Measurements from ENCODE around the gene CYTH4. TPM values are rescaled to one million over a fixed set of nuclear protein-coding genes. Genes with fewer than 3 reads are reported as not detected.

The CYTH4 gene
- total and polyA plus RNA-seq, 4 donors, result 1.9 to 9.9 (median 5.9) TPM

GRCh38 chr22:37292641-37293040, 10.3 kb downstream of the CYTH4 start:
- DNase-seq (ENCODE audit: low spot score), result no peak
- H3K4me3 ChIP-seq (ENCODE audit: low read depth in 1 of 3, low read length in 3 of 3), result no peak overlapping the region
- H3K27ac ChIP-seq (ENCODE audit: low read depth in 1 of 2, low read length in 2 of 2), result no peak overlapping the region
- H3K36me3 ChIP-seq (ENCODE audit: control insufficient read depth in 4 of 4, insufficient read depth in 3 of 4, low read depth in 1 of 4, low read length in 3 of 4), result peaks cover 0 to 4% (median 0%) of the 10 kb centered on the region in 4 donors
- no peaks in the 10 kb centered on the region for H3K4me1 ChIP-seq (ENCODE audit: control insufficient read depth in 4 of 4, insufficient read depth in 4 of 4, low read length in 3 of 4)
- H3K27me3 ChIP-seq (ENCODE audit: control insufficient read depth in 4 of 4, insufficient read depth in 4 of 4, low read length in 3 of 4), result peaks cover 0 to 4% (median 0%) of the 10 kb centered on the region in 4 donors
- H3K9me3 ChIP-seq (ENCODE audit: control insufficient read depth in 4 of 4, low read length in 3 of 4), result no peaks in the 10 kb centered on the region
- TF ChIP-seq FOXA1 (IDR thresholded peaks at IDR 0.05), result no peak
- TF ChIP-seq FOXA2 (IDR thresholded peaks at IDR 0.05), result no peak
- TF ChIP-seq ZBTB33 (IDR thresholded peaks at IDR 0.05), result no peak
- no peak overlapping the region for H3K9ac ChIP-seq (ENCODE audit: low read depth in 1 of 2, low read length in 2 of 2)
- WGBS, result 79% methylated on average over 13 of the region's 13 CpGs

- no peak overlapping the region for H3K9ac ChIP-seq (ENCODE audit: low read depth in 1 of 2, low read length in 2 of 2)
- no peaks in the 10 kb centered on the region for H3K9me3 ChIP-seq (ENCODE audit: control insufficient read depth in 4 of 4, low read length in 3 of 4)
- peaks cover 0 to 4% (median 0%) of the 10 kb centered on the region in 4 donors for H3K27me3 ChIP-seq (ENCODE audit: control insufficient read depth in 4 of 4, insufficient read depth in 4 of 4, low read length in 3 of 4)
- no peak overlapping the region for H3K27ac ChIP-seq (ENCODE audit: low read depth in 1 of 2, low read length in 2 of 2)
- no peaks in the 10 kb centered on the region for H3K4me1 ChIP-seq (ENCODE audit: control insufficient read depth in 4 of 4, insufficient read depth in 4 of 4, low read length in 3 of 4)
- no peak overlapping the region for H3K4me3 ChIP-seq (ENCODE audit: low read depth in 1 of 3, low read length in 3 of 3)
- WGBS, result 86% methylated on average over 3 of the region's 3 CpGs
- peaks cover 0 to 4% (median 0%) of the 10 kb centered on the region in 4 donors for H3K36me3 ChIP-seq (ENCODE audit: control insufficient read depth in 4 of 4, insufficient read depth in 3 of 4, low read depth in 1 of 4, low read length in 3 of 4)
- TF ChIP-seq ZBTB33 (IDR thresholded peaks at IDR 0.05), result no peak
- DNase-seq (ENCODE audit: low spot score), result no peak
Observed at GRCh38 chr22:37293172-37293571, 10.9 kb downstream of the CYTH4 start.

- 61% methylated on average over 9 of the region's 9 CpGs for WGBS
- H3K4me1 ChIP-seq (ENCODE audit: control insufficient read depth in 4 of 4, insufficient read depth in 4 of 4, low read length in 3 of 4), result no peaks in the 10 kb centered on the region
- DNase-seq (ENCODE audit: low spot score), result no peak
- H3K27ac ChIP-seq (ENCODE audit: low read depth in 1 of 2, low read length in 2 of 2), result no peak overlapping the region
- H3K36me3 ChIP-seq (ENCODE audit: control insufficient read depth in 4 of 4, insufficient read depth in 3 of 4, low read depth in 1 of 4, low read length in 3 of 4), result peaks cover 0 to 4% (median 0%) of the 10 kb centered on the region in 4 donors
- H3K9me3 ChIP-seq (ENCODE audit: control insufficient read depth in 4 of 4, low read length in 3 of 4), result no peaks in the 10 kb centered on the region
- H3K27me3 ChIP-seq (ENCODE audit: control insufficient read depth in 4 of 4, insufficient read depth in 4 of 4, low read length in 3 of 4), result peaks cover 0 to 4% (median 0%) of the 10 kb centered on the region in 4 donors
- H3K4me3 ChIP-seq (ENCODE audit: low read depth in 1 of 3, low read length in 3 of 3), result no peak overlapping the region
- no peak overlapping the region for H3K9ac ChIP-seq (ENCODE audit: low read depth in 1 of 2, low read length in 2 of 2)
- TF ChIP-seq EGR1 (IDR thresholded peaks at IDR 0.05; ENCODE audit: low read depth in 2 of 2) (no peak), MAX (IDR thresholded peaks at IDR 0.05) (no peak), TAF1 (conservative IDR thresholded peaks at IDR 0.05) (no peak), YY1 (IDR thresholded peaks at IDR 0.05) (no peak), RAD21 (IDR thresholded peaks at IDR 0.05) (no peak), REST (IDR thresholded peaks at IDR 0.05) (no peak), JUND (IDR thresholded peaks at IDR 0.05) (no peak), FOXA2 (IDR thresholded peaks at IDR 0.05) (no peak), ZBTB33 (IDR thresholded peaks at IDR 0.05) (no peak), ATF3 (IDR thresholded peaks at IDR 0.05) (no peak), SP1 (IDR thresholded peaks at IDR 0.05) (no peak), FOXA1 (IDR thresholded peaks at IDR 0.05) (no peak), NR2F2 (IDR thresholded peaks at IDR 0.05) (no peak), RXRA (IDR thresholded peaks at IDR 0.05) (no peak), CTCF (IDR thresholded peaks at IDR 0.05; ENCODE audit: low read depth, low read length, missing input control) (no peak), HNF4A (conservative IDR thresholded peaks at IDR 0.05) (no peak)
Observed at GRCh38 chr22:37294747-37295146, 12.4 kb downstream of the CYTH4 start.
